TTC549 (cell line): ENCODE results near the gene CDK3.
"Not testable (repeated sequence)": the region's sequence is repeated elsewhere in the genome, so short reads cannot be mapped to it uniquely, and the experiment has no call there.

Source experiments
- FAIRE-seq: peaks from 2 replicates; lab custom pipeline; 2012; peaks lifted over from hg19 to GRCh38; lab: Jason Lieb, UNC

CDK3 gene

GRCh38 chr17:76039121-76039520, 38.5 kb downstream of the CDK3 start:
- no peak for FAIRE-seq

DNA sequence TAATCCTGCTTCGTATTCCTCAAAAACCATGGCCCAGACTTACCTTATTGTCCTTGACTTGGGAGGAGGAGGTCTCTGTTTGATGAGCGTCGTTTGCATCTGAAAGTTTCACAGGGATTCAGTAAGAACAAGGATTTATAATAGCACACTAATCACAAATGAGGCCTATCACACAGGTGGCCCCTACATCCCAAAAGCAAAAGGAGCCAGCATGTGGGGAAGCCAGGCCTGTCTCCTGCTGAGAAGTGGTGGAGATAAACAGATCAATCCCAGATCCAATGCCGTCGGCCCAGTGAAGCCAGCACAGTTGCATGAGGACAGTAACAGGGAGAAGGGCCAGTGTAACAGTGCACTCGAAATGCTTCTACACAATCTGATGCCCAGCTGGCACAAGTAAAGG, 39.7 kb downstream of the CDK3 start:
- FAIRE-seq: no peak

- FAIRE-seq: not testable (repeated sequence)
These were observed 42.2 kb downstream of the CDK3 start for GRCh38 chr17:76042868-76043267.

DNA sequence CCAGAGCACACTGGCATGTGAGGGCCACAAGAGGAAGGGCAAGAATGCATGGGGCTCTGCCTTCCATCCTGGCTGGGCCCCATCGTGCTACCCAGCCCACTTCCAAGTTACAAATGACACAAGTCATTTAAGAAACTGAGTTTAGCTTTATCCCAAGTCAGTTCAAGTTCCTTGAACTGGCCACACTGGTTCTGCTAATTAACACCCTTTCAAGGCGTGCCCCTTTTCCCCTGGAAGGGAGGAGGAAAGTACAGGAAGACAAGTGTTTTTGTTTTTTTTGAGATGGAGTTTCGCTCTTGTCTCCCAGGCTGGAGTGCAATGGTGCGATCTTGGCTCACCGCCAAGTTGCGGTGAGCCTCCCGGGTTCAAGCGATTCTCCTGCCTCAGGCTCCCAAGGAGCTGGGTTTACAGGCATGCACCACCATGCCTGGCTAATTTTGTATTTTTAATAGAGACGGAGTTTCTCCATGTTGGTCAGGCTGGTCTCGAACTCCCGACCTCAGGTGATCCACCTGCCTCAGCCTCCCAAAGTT, 43.9 kb downstream of the CDK3 start:
- not testable (repeated sequence) for FAIRE-seq

DNA sequence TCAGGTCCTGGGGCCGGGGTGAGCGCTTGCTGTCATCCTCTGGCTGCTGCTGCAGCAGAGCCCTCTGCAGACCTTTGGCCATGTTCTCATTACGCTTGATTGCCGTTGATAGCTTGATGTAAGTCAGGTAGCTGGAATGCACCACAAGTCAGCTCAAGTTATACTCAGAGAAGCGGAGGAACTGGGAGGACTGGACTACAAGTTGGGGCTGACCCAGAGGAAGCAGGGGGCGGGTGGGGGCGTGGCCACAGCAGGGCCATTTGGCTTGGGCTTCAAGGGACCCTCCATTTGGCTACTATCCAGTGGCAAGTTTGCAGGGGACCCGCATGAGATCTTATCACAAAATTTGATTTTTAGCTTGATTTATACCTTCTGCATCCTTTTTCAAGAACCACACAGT, 45.4 kb downstream of the CDK3 start:
- FAIRE-seq: no peak

DNA sequence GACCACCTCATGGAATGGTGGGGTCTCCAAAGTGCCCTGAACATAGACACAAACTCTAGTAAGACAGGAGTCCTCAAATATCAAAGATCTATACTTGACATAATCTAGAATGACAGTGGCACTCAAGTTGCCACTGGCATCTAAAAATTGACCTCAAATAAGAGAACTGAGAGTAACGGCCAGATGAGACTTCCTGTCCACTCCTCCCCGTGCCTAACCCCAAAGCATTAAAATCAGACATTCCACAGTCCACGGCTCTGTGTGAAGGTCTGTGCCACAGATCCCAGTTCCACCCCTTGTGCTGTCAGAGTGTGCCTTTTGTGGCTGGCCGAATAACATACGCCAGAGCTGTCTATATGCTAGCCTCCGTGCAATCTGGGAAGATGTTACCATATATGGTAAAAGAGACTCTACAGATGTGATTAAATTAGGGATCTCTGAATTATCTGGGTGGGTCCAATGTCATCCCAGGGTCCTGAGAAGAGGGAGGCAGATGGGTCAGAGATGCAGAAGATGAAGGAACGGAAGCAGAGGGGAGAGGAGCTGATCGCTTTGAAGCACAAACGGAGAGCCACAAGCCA, 47.5 kb downstream of the CDK3 start:
- FAIRE-seq: no peak

GRCh38 chr17:76048711-76049110, 48.1 kb downstream of the CDK3 start:
- FAIRE-seq: no peak

- FAIRE-seq: no peak
These were observed 48.6 kb downstream of the CDK3 start for GRCh38 chr17:76049239-76049638.

DNA sequence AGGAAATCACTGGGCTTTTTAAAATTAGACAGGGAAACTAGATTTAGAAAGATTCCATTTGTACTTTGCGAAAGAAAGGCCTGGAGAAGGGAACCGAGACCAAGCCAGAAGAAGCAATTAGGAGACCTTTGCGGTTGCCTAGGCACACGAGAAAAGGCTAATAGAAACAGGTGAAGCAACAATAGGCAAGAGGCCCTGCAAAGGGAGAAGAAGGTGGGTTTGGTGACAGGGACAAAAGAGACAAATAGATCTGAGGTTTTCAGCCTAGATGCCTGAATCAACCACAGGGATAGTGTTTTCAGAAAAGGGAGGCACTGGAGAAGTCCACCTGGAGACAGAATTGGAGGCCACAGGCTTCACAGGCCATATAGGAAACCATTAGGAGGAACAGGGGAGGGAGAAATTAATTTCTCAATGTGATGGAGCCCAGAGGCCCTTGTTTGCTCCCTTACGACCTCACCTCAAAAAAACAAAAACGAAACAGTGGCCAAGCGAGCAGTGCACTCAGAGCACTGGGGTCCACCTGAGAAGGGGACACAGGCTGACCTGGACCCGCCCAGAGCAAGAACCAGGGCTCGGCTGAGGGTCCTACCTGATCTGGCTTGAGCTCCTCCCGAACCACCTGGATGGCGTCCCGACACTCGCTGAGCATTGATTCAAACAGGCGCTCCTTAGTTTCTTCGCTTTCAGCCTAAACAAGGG, 49.3 kb downstream of the CDK3 start:
- FAIRE-seq: no peak

GRCh38 chr17:76050538-76051467, 50.1 kb downstream of the CDK3 start:
- FAIRE-seq: no peak

DNA sequence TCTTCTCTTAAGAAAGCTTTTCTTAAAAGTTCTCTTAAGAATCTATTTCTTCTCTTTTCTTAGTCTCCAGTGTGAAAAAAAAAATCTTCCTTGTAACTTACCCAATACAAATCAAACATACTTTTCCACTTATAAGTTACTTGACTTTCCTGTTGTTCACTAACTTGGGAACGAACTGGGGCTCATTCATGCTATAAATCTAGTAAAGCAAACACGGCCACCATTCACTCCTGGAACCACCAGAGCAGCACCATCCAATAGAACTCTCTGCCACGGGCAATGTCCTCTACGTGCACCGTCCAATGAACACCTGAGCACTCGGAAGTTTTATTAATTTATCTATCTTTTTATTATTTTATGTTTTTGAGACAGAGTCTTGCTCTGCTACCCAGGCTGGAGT, 50.9 kb downstream of the CDK3 start:
- no peak for FAIRE-seq

- FAIRE-seq: no peak
These were observed 52.8 kb downstream of the CDK3 start for GRCh38 chr17:76053246-76054111.

GRCh38 chr17:76054112-76054476, 53.4 kb downstream of the CDK3 start:
- FAIRE-seq: no peak
